Right ventricle myocardium superior (tissue), 1 donor: ENCODE results near the gene SREBF2. TPM values are rescaled to one million over a fixed set of nuclear protein-coding genes. Genes with fewer than 3 reads are reported as not detected.

Source experiments
- ATAC-seq: fragments of 200-7000 bp; cut with Tn5 transposase; one replicate; pipeline ENCODE4 v1.9.1; 2020; ENCODE audit warnings: mild to moderate bottlenecking; ENCODE audit not compliant: poor library complexity
- DNase-seq: peaks from one replicate; pipeline ENCODE4 v3.0.0-alpha.2; 2020
- intact Hi-C: fragments of 100-400 bp; cut with DNase I; formaldehyde crosslinking; loops from one replicate; pipeline ENCODE4 v1.11.2; 2022
- total RNA-seq: library from RNA; stranded (reverse); fragmentation: NEBNext Ultra II Directional; extraction: Animal tissue kit (Norgen Biotek cat#: 25700); gene quantifications from one replicate; pipeline ENCODE4 v1.2.1, GENCODE V29; 2021
- donor health status: DM: no; HTN: yes; CAD: no; lungs with severe emphysema.

SREBF2 gene
- total RNA-seq, 1 donor from 2014 or later: 75.2 TPM

- ATAC-seq: no peak
- intact Hi-C loops: no loop called here
- DNase-seq: no peak
Observed at GRCh38 chr22:41913842-41914534, 81.1 kb downstream of the SREBF2 start.

DNA sequence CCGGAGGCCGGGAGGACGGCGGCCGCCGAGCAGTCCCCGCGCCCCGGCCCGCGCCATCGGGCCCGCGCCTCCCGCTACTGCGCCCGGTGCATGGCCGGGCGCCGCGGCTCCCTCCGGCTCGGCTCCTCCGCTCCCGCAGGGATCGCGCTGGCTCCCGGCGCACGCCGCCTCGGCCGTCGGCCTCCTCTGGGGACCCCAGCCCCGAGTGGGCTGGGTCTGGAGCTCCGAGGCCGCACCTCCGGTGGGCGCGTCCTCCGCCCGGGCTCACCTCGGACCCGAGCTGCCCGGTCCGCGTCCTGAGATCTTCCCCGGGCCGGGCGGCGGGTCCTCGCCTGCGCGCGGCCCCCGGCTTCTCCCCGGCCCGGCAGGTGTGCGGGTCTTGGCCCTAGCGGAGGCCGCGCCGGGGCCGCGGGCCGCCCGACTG is 81.7 kb downstream of the SREBF2 start:
- DNase-seq (no peak), ATAC-seq (no peak)
- intact Hi-C loops: no loop called here

GRCh38 chr22:41915035-41915785 is 82.3 kb downstream of the SREBF2 start, which contains the start of gene SHISA8:
TSS of gene SHISA8 (minus strand) at chr22:41915074. CDS start at chr22:41914667, 407 bp downstream.
- DNase-seq (peak; percentile 63), ATAC-seq (peak; percentile 43)
- intact Hi-C loops: no loop called here

- DNase-seq (no peak), ATAC-seq (no peak)
- intact Hi-C loops: no loop called here
Observed at GRCh38 chr22:41915786-41916493, 83.0 kb downstream of the SREBF2 start.

DNA sequence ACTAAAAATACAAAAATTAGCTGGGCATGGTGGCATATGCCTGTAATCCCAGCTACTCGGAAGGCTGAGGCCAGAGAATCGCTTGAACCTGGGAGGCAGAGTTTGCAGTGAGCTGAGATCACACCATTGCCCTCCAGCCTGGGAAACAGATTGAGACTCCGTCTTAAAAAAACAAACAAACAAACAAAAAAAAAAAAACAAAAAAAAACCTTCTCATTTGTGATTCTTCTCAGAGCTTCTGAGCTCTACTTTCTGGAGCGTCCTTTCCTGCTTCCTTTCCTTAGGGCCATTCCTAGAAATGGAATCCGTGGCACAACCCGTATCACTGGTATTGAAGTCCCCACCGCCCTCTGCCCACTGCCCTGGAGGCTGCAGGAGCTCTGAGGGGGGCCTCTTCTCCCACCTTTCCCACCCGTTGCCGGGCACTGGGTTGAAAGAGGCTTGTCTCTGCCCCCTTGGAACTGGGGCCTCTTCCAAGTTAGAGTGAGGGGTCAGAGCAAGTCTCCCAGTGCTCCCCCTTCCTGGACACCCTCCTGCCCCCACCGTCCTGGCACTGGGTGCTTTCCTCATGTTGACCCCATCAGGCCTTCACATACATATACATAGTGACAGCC is 83.9 kb downstream of the SREBF2 start:
- no peak for ATAC-seq
- DNase-seq: no peak
- intact Hi-C loops: no loop called here

GRCh38 chr22:41917375-41917902 is 84.5 kb downstream of the SREBF2 start:
- ATAC-seq (no peak), DNase-seq (no peak)
- intact Hi-C loops: no loop called here

DNA sequence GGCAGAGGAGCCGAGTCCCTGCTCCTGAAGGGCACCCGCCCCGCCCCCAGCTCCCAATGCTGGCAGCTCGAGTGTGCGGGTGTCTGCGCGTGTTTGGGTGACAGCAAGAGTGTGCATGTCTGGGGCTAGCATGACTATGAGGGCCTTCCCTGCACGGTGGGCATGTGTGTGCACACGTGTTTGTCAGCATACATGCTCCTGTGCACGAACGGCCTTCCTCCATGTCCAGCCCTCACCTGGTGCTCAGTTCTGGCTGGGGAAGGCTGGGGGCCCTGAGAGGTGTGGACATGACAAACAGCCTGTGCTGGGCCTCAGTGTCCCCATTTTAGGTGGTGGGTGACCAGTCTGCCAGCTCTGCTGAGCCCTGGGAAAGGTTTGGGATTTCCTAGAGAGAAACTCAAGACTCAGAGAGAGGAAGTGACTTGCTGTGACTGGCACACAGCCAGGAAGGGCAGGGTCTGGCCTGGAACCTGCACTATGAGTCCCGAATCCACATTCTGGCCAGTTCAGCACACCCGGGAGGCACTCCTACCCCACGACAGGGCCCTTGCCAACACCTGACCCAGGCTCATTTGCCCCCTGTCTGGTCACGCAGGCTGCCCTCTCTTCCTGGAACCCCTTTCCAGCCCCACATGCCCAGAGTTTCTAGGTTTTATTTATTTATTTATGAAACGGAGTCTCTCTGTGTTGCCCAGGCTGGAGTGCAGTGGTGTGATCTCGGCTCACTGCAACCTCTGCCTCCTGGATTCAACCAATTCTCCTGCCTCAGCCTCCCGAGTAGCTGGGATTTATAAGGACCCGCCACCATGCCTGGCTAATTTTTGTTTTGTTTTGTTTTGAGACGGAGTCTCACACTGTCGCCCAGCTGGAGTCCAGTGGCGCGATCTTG is 85.2 kb downstream of the SREBF2 start:
- peak; percentile 16 for ATAC-seq
- intact Hi-C loops: no loop called here
- DNase-seq: peak; percentile 78

- DNase-seq: peak; percentile 78
- intact Hi-C loops: no loop called here
- ATAC-seq: peak; percentile 72
Observed at GRCh38 chr22:41919357-41920224, 86.7 kb downstream of the SREBF2 start.

DNA sequence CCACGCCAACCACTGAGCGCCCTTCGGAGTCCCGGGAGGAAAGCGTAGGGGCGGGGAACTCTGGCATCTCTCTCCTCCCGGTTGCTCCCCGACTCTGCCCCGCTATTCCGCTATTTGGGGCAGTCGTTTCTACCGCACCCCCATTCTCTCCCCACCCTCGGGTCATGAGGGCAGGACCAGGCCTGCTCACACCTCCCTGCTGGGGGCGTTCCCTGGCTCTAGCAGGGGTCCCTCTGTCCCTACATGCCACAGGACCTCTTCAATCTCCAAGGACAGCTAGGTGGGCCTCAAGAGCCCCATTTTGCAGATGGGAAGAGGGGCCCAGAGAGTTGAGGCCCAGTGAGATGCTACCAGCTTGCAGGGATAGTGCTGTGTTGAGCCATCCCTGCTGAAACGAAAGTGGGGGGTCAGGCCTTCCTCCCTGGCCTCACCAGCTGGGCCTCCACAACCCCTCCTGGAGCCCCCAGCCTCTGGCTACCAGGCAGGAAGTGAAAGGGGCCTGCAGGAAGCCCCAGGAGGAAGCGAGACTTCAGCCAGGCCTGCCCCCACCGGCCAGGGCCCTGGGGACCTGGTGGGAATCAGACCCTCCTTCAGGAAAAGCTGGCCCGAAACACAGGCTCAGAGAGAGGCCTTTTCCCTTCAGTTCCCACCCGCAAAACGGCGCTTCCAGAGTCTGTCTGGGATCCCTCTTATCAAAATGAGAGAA is 87.5 kb downstream of the SREBF2 start:
- intact Hi-C loops: no loop called here
- ATAC-seq: no peak

DNA sequence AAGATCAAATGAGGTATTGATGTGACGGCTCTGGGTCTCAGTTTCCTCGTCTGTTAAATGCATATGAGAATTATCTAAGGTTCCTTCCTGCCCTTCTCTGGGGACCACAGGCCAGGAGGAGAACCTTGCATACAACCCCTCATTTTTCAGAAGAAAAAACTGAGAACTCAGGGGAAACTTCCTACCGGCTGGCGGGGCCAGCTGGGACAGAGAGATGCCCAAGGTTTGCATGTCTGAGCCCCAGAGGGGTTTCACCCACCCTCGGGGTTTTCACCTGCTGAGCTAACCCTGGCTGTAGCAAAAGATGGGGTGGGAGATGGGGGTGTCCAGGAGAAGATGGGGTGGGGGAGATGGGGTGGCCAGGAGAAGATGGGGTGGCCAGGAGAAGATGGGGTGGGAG is 89.4 kb downstream of the SREBF2 start:
- intact Hi-C loops: no loop called here
- no peak for ATAC-seq
- no peak for DNase-seq

More for the DNA sequence above, 87.5 kb downstream of the SREBF2 start:
- DNase-seq: no peak

DNA sequence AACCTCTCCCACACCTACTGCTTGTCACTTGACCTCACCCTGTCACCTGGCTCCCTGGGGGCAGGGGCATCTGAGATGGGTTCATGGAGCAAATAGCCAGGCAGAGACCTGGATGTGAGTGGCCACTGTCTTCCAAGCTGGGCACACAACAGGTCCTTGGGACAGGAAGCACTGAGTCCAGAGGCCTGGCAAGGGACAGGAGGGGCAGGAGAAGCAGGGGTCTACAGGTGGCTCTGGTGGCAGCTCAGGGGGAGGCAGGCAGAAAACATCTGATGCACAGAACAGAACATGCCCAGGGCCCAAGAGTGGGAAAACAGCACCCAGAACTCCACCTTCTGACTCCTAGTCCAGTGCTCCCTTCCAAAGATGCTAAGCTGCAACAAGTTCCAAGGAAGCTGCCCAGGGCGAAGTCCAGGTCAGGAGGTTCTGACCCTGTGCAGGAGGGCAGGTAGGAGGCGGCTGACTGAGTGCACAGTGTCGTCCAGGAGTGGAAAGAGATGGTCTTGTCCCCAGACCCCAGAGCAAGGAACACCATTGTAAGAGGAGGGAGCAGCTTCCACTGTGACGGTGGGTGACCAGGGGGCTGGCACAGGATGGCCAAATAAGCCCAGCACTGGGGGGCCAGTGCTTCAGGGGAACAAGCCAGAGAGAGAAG is 90.2 kb downstream of the SREBF2 start:
- ATAC-seq (no peak), DNase-seq (no peak)
- intact Hi-C loops: no loop called here

- ATAC-seq (no peak), DNase-seq (no peak)
- intact Hi-C loops: no loop called here
Observed at GRCh38 chr22:41923595-41924276, 90.8 kb downstream of the SREBF2 start.

- ATAC-seq (peak; percentile 86), DNase-seq (peak; percentile 79)
- intact Hi-C loops: no loop called here
Observed at GRCh38 chr22:41925783-41926460, 93.0 kb downstream of the SREBF2 start.

DNA sequence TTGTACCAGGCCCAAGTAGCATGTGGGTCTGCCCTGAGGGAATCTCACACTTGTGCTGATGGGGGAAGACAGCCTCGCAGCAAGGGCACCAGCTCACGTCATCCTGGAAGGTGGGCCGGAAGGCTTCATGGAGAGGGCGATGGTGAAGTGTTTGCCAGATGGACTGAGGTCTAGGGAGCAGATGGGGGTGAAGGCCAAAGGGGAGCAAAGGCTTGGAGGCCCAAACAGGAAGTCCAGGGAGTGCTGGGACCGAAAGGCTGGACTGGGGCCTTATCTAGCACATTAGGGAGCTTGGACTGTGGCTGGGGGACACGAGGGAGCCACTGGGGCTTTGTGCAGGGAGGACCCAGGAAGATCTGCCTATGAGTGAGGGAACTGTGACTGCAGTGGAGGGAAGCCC is 94.9 kb downstream of the SREBF2 start:
- no peak for DNase-seq
- ATAC-seq: no peak
- intact Hi-C loops: no loop called here
